ENCODE results near the gene PKN1. TPM values are rescaled to one million over a fixed set of nuclear protein-coding genes. Genes with fewer than 3 reads are reported as not detected.

The PKN1 gene
- total and polyA plus RNA-seq, 2 of the 13 experiments (the other 11 are each of a cell fraction or from before 2014, with no cell fraction given): 45.7 to 54.5 TPM

DNA sequence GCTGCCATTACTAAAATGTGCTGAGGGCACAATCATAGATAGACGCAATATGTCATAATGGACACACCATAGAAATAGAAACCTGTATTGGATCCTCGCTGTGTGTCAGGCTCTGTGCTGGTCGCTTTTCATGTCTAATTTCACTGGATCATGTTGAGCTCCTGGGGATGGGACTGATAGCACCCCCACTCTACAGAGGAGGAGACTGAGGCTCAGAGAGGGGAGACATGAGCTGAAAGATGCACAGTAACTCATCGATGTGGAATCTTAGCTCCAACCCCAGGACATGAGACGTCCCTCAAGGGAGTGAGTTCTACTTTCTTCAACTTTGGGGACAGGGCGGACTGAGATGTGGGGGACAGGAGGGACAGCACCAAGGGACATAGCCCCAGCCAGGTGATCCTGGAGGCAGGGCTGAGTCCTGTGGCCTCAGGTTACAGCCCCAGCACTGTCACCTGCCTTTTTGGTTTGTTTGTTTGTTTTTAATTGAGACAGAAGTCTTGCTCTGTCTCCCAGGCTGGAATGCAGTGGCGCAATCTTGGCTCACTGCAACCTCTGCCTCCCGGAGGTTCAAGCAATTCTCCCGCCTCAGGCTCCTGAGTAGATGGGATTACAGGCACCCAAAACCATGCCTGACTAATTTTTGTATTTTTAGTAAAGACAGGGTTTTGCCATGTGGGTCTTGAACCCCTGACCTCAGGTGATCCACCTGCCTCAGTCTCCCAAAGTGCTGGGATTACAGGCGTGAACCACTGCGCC, 69.4 kb downstream of the PKN1 start (continued):
- TF ChIP-seq, protein P1, sequence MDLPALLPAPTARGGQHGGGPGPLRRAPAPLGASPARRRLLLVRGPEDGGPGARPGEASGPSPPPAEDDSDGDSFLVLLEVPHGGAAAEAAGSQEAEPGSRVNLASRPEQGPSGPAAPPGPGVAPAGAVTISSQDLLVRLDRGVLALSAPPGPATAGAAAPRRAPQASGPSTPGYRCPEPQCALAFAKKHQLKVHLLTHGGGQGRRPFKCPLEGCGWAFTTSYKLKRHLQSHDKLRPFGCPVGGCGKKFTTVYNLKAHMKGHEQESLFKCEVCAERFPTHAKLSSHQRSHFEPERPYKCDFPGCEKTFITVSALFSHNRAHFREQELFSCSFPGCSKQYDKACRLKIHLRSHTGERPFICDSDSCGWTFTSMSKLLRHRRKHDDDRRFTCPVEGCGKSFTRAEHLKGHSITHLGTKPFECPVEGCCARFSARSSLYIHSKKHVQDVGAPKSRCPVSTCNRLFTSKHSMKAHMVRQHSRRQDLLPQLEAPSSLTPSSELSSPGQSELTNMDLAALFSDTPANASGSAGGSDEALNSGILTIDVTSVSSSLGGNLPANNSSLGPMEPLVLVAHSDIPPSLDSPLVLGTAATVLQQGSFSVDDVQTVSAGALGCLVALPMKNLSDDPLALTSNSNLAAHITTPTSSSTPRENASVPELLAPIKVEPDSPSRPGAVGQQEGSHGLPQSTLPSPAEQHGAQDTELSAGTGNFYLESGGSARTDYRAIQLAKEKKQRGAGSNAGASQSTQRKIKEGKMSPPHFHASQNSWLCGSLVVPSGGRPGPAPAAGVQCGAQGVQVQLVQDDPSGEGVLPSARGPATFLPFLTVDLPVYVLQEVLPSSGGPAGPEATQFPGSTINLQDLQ (CRISPR knock-in tag; IDR thresholded peaks at IDR 0.05): no peak
- TF ChIP-seq MEF2D (CRISPR knock-in tag; IDR thresholded peaks at IDR 0.05): no peak
- TF ChIP-seq, protein P2, sequence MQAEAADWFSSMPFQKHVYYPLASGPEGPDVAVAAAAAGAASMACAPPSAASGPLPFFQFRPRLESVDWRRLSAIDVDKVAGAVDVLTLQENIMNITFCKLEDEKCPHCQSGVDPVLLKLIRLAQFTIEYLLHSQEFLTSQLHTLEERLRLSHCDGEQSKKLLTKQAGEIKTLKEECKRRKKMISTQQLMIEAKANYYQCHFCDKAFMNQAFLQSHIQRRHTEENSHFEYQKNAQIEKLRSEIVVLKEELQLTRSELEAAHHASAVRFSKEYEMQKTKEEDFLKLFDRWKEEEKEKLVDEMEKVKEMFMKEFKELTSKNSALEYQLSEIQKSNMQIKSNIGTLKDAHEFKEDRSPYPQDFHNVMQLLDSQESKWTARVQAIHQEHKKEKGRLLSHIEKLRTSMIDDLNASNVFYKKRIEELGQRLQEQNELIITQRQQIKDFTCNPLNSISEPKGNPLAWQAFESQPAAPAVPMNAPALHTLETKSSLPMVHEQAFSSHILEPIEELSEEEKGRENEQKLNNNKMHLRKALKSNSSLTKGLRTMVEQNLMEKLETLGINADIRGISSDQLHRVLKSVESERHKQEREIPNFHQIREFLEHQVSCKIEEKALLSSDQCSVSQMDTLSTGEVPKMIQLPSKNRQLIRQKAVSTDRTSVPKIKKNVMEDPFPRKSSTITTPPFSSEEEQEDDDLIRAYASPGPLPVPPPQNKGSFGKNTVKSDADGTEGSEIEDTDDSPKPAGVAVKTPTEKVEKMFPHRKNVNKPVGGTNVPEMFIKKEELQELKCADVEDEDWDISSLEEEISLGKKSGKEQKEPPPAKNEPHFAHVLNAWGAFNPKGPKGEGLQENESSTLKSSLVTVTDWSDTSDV (CRISPR knock-in tag; IDR thresholded peaks at IDR 0.05): no peak
- TF ChIP-seq, protein P3, sequence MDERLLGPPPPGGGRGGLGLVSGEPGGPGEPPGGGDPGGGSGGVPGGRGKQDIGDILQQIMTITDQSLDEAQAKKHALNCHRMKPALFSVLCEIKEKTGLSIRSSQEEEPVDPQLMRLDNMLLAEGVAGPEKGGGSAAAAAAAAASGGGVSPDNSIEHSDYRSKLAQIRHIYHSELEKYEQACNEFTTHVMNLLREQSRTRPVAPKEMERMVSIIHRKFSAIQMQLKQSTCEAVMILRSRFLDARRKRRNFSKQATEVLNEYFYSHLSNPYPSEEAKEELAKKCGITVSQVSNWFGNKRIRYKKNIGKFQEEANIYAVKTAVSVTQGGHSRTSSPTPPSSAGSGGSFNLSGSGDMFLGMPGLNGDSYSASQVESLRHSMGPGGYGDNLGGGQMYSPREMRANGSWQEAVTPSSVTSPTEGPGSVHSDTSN (CRISPR knock-in tag; IDR thresholded peaks at IDR 0.05): no peak
- TF ChIP-seq, protein P4, sequence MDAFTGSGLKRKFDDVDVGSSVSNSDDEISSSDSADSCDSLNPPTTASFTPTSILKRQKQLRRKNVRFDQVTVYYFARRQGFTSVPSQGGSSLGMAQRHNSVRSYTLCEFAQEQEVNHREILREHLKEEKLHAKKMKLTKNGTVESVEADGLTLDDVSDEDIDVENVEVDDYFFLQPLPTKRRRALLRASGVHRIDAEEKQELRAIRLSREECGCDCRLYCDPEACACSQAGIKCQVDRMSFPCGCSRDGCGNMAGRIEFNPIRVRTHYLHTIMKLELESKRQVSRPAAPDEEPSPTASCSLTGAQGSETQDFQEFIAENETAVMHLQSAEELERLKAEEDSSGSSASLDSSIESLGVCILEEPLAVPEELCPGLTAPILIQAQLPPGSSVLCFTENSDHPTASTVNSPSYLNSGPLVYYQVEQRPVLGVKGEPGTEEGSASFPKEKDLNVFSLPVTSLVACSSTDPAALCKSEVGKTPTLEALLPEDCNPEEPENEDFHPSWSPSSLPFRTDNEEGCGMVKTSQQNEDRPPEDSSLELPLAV (CRISPR knock-in tag; conservative IDR thresholded peaks at IDR 0.05; ENCODE audit: low read depth): no peak
- no peak for TF ChIP-seq AGO1 (IDR thresholded peaks at IDR 0.05; ENCODE audit: low read depth, low read length, poor library complexity, severe bottlenecking)
- TF ChIP-seq NFYC (CRISPR knock-in tag; IDR thresholded peaks at IDR 0.05): no peak
- TF ChIP-seq NFRKB (IDR thresholded peaks at IDR 0.05): no peak
- no peak for TF ChIP-seq ZNF326 (CRISPR knock-in tag; IDR thresholded peaks at IDR 0.05; ENCODE audit: borderline replicate concordance)
- TF ChIP-seq, protein P5, sequence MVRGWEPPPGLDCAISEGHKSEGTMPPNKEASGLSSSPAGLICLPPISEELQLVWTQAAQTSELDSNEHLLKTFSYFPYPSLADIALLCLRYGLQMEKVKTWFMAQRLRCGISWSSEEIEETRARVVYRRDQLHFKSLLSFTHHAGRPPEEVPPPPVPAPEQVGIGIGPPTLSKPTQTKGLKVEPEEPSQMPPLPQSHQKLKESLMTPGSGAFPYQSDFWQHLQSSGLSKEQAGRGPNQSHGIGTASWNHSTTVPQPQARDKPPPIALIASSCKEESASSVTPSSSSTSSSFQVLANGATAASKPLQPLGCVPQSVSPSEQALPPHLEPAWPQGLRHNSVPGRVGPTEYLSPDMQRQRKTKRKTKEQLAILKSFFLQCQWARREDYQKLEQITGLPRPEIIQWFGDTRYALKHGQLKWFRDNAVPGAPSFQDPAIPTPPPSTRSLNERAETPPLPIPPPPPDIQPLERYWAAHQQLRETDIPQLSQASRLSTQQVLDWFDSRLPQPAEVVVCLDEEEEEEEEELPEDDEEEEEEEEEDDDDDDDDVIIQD (CRISPR knock-in tag; IDR thresholded peaks at IDR 0.05; ENCODE audit: low read depth): no peak

Measured in HepG2 (cell line).